Measurements from ENCODE around the gene RBKS. TPM values are rescaled to one million over a fixed set of nuclear protein-coding genes. Genes with fewer than 3 reads are reported as not detected.

RBKS gene
- polyA plus RNA-seq, 1 donor (not counting 4 experiments of a cell fraction or from before 2014, with no cell fraction given) = 1.9 TPM

- Histone ChIP-seq H3K9me1 (ENCODE audit: control insufficient read depth, extremely low read depth, insufficient read depth, low read length) (no peaks in the 10 kb centered on the region), H3K36me3 (ENCODE audit: control insufficient read depth in 2 of 2, extremely low read depth in 1 of 2, insufficient read depth in 2 of 2, low read length in 2 of 2) (no peaks in the 10 kb centered on the region), H3K27me3 (ENCODE audit: control insufficient read depth, extremely low read depth, insufficient read depth, low read length) (no peaks in the 10 kb centered on the region), H3K4me1 (ENCODE audit: control insufficient read depth, extremely low read depth, insufficient read depth, low read length) (peaks cover 40% of the 10 kb centered on the region), H4K20me1 (ENCODE audit: control insufficient read depth, extremely low read depth, insufficient read depth, low read length) (no peaks in the 10 kb centered on the region), H3K9me3 (ENCODE audit: control insufficient read depth, low read depth, low read length) (no peaks in the 10 kb centered on the region), H3K27ac (ENCODE audit: control insufficient read depth, insufficient read depth, low read length) (no peak overlapping the region), H3K4me3 (ENCODE audit: control insufficient read depth in 2 of 3, extremely low read depth in 1 of 3, insufficient read depth in 2 of 3, low read depth in 1 of 3, low read length in 3 of 3) (no peak overlapping the region), H3K79me2 (ENCODE audit: control insufficient read depth, insufficient read depth, low read length) (no peaks in the 10 kb centered on the region), H3K9ac (ENCODE audit: control insufficient read depth, extremely low read depth, insufficient read depth, low read length) (no peak overlapping the region), H2AFZ (ENCODE audit: control insufficient read depth, low read length) (no peak overlapping the region), H3K4me2 (ENCODE audit: control insufficient read depth, extremely low read depth, insufficient read depth, low read depth, low read length) (no peak overlapping the region)
- DNase-seq (ENCODE audit: low read depth, low spot score) (no peak), FAIRE-seq (no peak)
- TF ChIP-seq EZH2 (IDR thresholded peaks at IDR 0.05; ENCODE audit: low read length) = no peak
- TF ChIP-seq, protein P1, sequence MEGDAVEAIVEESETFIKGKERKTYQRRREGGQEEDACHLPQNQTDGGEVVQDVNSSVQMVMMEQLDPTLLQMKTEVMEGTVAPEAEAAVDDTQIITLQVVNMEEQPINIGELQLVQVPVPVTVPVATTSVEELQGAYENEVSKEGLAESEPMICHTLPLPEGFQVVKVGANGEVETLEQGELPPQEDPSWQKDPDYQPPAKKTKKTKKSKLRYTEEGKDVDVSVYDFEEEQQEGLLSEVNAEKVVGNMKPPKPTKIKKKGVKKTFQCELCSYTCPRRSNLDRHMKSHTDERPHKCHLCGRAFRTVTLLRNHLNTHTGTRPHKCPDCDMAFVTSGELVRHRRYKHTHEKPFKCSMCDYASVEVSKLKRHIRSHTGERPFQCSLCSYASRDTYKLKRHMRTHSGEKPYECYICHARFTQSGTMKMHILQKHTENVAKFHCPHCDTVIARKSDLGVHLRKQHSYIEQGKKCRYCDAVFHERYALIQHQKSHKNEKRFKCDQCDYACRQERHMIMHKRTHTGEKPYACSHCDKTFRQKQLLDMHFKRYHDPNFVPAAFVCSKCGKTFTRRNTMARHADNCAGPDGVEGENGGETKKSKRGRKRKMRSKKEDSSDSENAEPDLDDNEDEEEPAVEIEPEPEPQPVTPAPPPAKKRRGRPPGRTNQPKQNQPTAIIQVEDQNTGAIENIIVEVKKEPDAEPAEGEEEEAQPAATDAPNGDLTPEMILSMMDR (optimal IDR thresholded peaks at IDR 0.05 in 1 of 3, IDR thresholded peaks at IDR 0.05 in 1 of 3, conservative IDR thresholded peaks at IDR 0.05 in 1 of 3; ENCODE audit: extremely low read depth in 1 of 3, insufficient read depth in 2 of 3, low read length in 3 of 3) = no peak
- dilution Hi-C loops (cut with MboI; ENCODE audit: extremely low pct_ligation_motif_present, low sequenced_read_pairs) = no loop called here
Observed at GRCh38 chr2:27795868-27796277, 94.3 kb downstream of the RBKS start.

DNA sequence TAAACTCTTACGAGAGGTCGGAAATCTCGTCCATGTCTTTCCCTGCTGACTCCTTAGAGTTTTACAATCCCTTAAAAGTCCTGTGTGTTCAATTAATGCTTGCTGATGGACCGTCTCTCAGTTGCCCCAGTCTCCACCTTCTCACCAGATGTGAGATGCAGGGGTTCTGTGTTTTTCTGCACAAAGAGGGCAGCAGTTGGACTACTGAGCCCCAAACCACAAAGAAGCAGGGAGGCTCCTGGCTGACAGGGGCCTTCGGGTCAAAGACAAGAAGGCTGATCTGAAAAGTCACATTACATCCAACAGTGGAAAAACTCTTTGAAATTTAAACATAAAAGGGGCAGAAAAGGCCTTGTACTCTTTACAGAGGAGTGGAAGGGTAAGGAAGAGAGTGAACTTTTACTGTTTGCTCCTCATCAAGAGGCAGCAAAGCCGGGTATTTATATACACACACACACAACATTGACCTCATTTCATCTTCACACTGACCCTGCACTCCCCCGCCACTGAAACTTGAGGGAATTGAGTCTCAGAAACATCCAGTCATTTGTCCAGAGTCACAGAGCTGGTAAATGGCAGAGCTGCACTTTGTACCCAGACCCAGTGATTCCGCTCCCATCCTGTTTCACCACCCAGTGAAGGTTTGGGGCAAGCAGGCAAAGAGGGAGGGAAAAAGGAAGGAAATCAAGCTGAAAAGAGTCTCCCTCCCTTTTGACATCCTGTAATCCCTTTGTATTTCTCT, 94.9 kb downstream of the RBKS start:
- H2AFZ ChIP-seq (ENCODE audit: control insufficient read depth, low read length) = no peak overlapping the region
- H3K9me1 ChIP-seq (ENCODE audit: control insufficient read depth, extremely low read depth, insufficient read depth, low read length) = no peaks in the 10 kb centered on the region
- no peak overlapping the region for H3K27ac ChIP-seq (ENCODE audit: control insufficient read depth, insufficient read depth, low read length)
- no peaks in the 10 kb centered on the region for H3K27me3 ChIP-seq (ENCODE audit: control insufficient read depth, extremely low read depth, insufficient read depth, low read length)
- no peak for FAIRE-seq
- no peaks in the 10 kb centered on the region for H3K36me3 ChIP-seq (ENCODE audit: control insufficient read depth in 2 of 2, extremely low read depth in 1 of 2, insufficient read depth in 2 of 2, low read length in 2 of 2)
- H3K9ac ChIP-seq (ENCODE audit: control insufficient read depth, extremely low read depth, insufficient read depth, low read length) = no peak overlapping the region
- H4K20me1 ChIP-seq (ENCODE audit: control insufficient read depth, extremely low read depth, insufficient read depth, low read length) = no peaks in the 10 kb centered on the region
- H3K4me1 ChIP-seq (ENCODE audit: control insufficient read depth, extremely low read depth, insufficient read depth, low read length) = peaks cover 34% of the 10 kb centered on the region
- no peaks in the 10 kb centered on the region for H3K79me2 ChIP-seq (ENCODE audit: control insufficient read depth, insufficient read depth, low read length)
- H3K4me2 ChIP-seq (ENCODE audit: control insufficient read depth, extremely low read depth, insufficient read depth, low read depth, low read length) = no peak overlapping the region
- DNase-seq (ENCODE audit: low read depth, low spot score) = no peak
- H3K9me3 ChIP-seq (ENCODE audit: control insufficient read depth, low read depth, low read length) = no peaks in the 10 kb centered on the region
- dilution Hi-C loops (cut with MboI; ENCODE audit: extremely low pct_ligation_motif_present, low sequenced_read_pairs) = no loop called here
- TF ChIP-seq, protein P1 (optimal IDR thresholded peaks at IDR 0.05 in 1 of 3, IDR thresholded peaks at IDR 0.05 in 1 of 3, conservative IDR thresholded peaks at IDR 0.05 in 1 of 3; ENCODE audit: extremely low read depth in 1 of 3, insufficient read depth in 2 of 3, low read length in 3 of 3) = no peak
- TF ChIP-seq EZH2 (IDR thresholded peaks at IDR 0.05; ENCODE audit: low read length) = no peak
- H3K4me3 ChIP-seq (ENCODE audit: control insufficient read depth in 2 of 3, extremely low read depth in 1 of 3, insufficient read depth in 2 of 3, low read depth in 1 of 3, low read length in 3 of 3) = no peak overlapping the region

All from keratinocyte (primary cell).